Naive thymus-derived CD4-positive, alpha-beta T cell (primary cell): ENCODE data around the gene ZNF418. TPM values are rescaled to one million over a fixed set of nuclear protein-coding genes. Genes with fewer than 3 reads are reported as not detected.
A peak's percentile ranks its signal among the peaks of the same experiment; 100 is the strongest.
"Not testable (repeated sequence)": the region's sequence is repeated elsewhere in the genome, so short reads cannot be mapped to it uniquely, and the experiment has no call there.

ENCODE experiments used
- ATAC-seq: fragments of 150-1000 bp; cut with Tn5 transposase; 2 replicates; pipeline ENCODE4 v1.10.0; 2021; ENCODE audit warnings: mild to moderate bottlenecking, moderate library complexity
- CTCF ChIA-PET: fragments of 350-600 bp; sonication (Branson Sonifier 250); formaldehyde crosslinking; loops from one replicate; lab custom pipeline; 2021; ENCODE audit warnings: antibody characterized with exemption; lab: Charles Lee
- POLR2A ChIA-PET: fragments of 350-600 bp; sonication (Branson Sonifier 250); formaldehyde crosslinking; loops from one replicate; lab custom pipeline; 2021; ENCODE audit warnings: antibody characterized with exemption, inconsistent platforms; lab: Charles Lee
- DNase-seq, 9 donors: peaks; one replicate each; pipeline versions ENCODE4 v3.0.0 to v3.0.0-alpha.2; 2020 to 2022; ENCODE audit warnings: mixed read lengths in 1 of 9
- H3K27ac ChIP-seq: one replicate; pipeline ENCODE4 v1.7.0; 2013; ENCODE audit warnings: mild to moderate bottlenecking, low read depth, low read length, moderate library complexity
- H3K27me3 ChIP-seq, 2 donors: one replicate each; pipeline ENCODE4 v1.7.0; 2013; ENCODE audit warnings: low read length in 2 of 2, mild to moderate bottlenecking in 2 of 2, moderate library complexity in 2 of 2; ENCODE audit not compliant: control insufficient read depth in 2 of 2, insufficient read depth in 2 of 2
- H3K36me3 ChIP-seq, 3 experiments: 1 replicate in 2 of 3; 2 replicates in 1 of 3; pipeline ENCODE4 v1.7.0; 2013; ENCODE audit warnings: low read length in 3 of 3, mild to moderate bottlenecking in 3 of 3, moderate library complexity in 1 of 3; ENCODE audit not compliant: insufficient read depth in 3 of 3, control insufficient read depth in 2 of 3
- H3K4me1 ChIP-seq, 2 donors: one replicate each; pipeline ENCODE4 v1.7.0; 2013; ENCODE audit warnings: low read length in 2 of 2, mild to moderate bottlenecking in 2 of 2, moderate library complexity in 1 of 2; ENCODE audit not compliant: control insufficient read depth in 2 of 2, insufficient read depth in 2 of 2
- H3K4me3 ChIP-seq: 2 replicates; pipeline ENCODE4 v1.7.0; 2013; ENCODE audit warnings: mild to moderate bottlenecking, low read length
- H3K9me3 ChIP-seq, 3 experiments: 1 replicate in 2 of 3; 2 replicates in 1 of 3; pipeline ENCODE4 v1.7.0; 2013; ENCODE audit warnings: low read length in 3 of 3; ENCODE audit not compliant: control insufficient read depth in 2 of 3
- H3K27ac Mint-ChIP-seq, 9 donors: one replicate each; pipeline ENCODE4 v1.8.0; 2020 to 2022; ENCODE audit warnings: mixed read lengths in 9 of 9, mild to moderate bottlenecking in 8 of 9, moderate library complexity in 5 of 9, inconsistent platforms in 2 of 9
- H3K27me3 Mint-ChIP-seq, 5 donors: one replicate each; pipeline ENCODE4 v1.8.0; 2021 to 2022; ENCODE audit warnings: mixed read lengths in 5 of 5, mild to moderate bottlenecking in 1 of 5
- H3K36me3 Mint-ChIP-seq, 5 donors: one replicate each; pipeline ENCODE4 v1.8.0; 2020 to 2022; ENCODE audit warnings: mixed read lengths in 5 of 5, mild to moderate bottlenecking in 3 of 5, inconsistent platforms in 1 of 5
- H3K4me1 Mint-ChIP-seq, 7 donors: one replicate each; pipeline ENCODE4 v1.8.0; 2020 to 2022; ENCODE audit warnings: mixed read lengths in 7 of 7, mild to moderate bottlenecking in 3 of 7, inconsistent platforms in 1 of 7
- H3K4me3 Mint-ChIP-seq, 10 donors: one replicate each; pipeline ENCODE4 v1.8.0; 2020 to 2022; ENCODE audit warnings: mild to moderate bottlenecking in 10 of 10, mixed read lengths in 10 of 10, moderate library complexity in 6 of 10, inconsistent platforms in 2 of 10
- H3K9me3 Mint-ChIP-seq, 11 donors: one replicate each; pipeline ENCODE4 v1.8.0; 2020 to 2022; ENCODE audit warnings: mixed read lengths in 11 of 11, mild to moderate bottlenecking in 4 of 11, inconsistent platforms in 1 of 11, moderate library complexity in 1 of 11
- intact Hi-C, 2 donors: fragments of 100-400 bp; cut with micrococcal nuclease; formaldehyde crosslinking; loops; one replicate each; pipeline ENCODE4 v1.15.1; 2023
- polyA plus RNA-seq, 2 donors: library from polyadenylated mRNA; unstranded; fragments of 300-500 nt; fragmentation: Illumina TruSeq; gene quantifications; one replicate each; pipeline ENCODE4 v1.2.3, GENCODE V29; 2021
- total RNA-seq, 6 experiments: library from RNA in 5 of 6; stranded (reverse) in 5 of 6; gene quantifications; 1 replicate in 5 of 6; 2 replicates in 1 of 6; pipeline ENCODE4 v1.2.3 and lab custom pipeline; 2021 to 2026

Gene ZNF418
- total and polyA plus RNA-seq, 7 experiments from 2014 or later: 1.8 to 7.7 (median 3.1) TPM

DNA sequence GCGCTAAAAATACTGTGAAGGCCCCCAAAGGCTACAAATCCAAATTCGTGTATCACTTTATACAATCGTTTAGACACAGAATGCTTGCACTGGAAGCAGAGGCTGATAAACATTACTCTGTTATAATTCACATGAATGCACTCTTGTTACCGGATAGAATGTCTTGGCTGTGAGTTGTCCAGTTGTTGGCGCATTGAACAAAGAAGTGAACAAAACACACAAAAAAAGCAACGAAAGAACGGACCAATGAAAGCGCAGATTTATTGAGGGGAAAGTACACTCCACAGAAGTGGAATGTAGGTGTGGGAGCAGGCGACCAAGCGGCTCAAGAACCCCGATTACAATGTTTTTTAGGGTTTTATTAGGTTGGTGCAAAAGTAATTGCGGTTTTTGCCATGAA is 529 bp upstream of the ZNF418 start:
- Mint-ChIP-seq H3K27me3 (peaks cover 0 to 17% (median 0%) of the 10 kb centered on the region in 5 donors), H3K9me3 (peaks cover 4 to 98% (median 78%) of the 10 kb centered on the region in 11 donors), H3K36me3 (peaks cover 19 to 62% (median 42%) of the 10 kb centered on the region in 5 donors), H3K4me1 (peaks cover 0 to 9% (median 6%) of the 10 kb centered on the region in 7 donors), H3K4me3 (peak overlapping the region in 2 of 10 donors; percentile 86 to 87), H3K27ac (peak overlapping the region in 1 of 9 donors; percentile 51)
- Histone ChIP-seq H3K9me3 (peaks cover 0 to 83% (median 12%) of the 10 kb centered on the region in 3 experiments), H3K27me3 (no peaks in the 10 kb centered on the region), H3K27ac (no peak overlapping the region), H3K4me3 (peak overlapping the region; percentile 31), H3K36me3 (peaks cover 0 to 33% (median 0%) of the 10 kb centered on the region in 3 experiments), H3K4me1 (no peaks in the 10 kb centered on the region)
- ATAC-seq (no peak), DNase-seq (no peak)
- intact Hi-C loops: loop anchor here (1.0 to 2.0 kb wide), 2 partner anchors 12 to 19 kb away; partner anchors contain the start of genes ZNF256 (in 1 of the 2) and ZNF417 (in 1 of the 2)
- POLR2A ChIA-PET: no interaction called here
- CTCF ChIA-PET: no interaction called here

- no peak overlapping the region for H3K27ac Mint-ChIP-seq
- intact Hi-C loops: no loop called here
- Histone ChIP-seq H3K27ac (no peak overlapping the region), H3K4me1 (no peaks in the 10 kb centered on the region), H3K36me3 (peaks cover 0 to 16% (median 0%) of the 10 kb centered on the region in 3 experiments), H3K4me3 (no peak overlapping the region), H3K9me3 (peaks cover 0 to 79% (median 16%) of the 10 kb centered on the region in 3 experiments), H3K27me3 (no peaks in the 10 kb centered on the region)
- H3K9me3 Mint-ChIP-seq: peaks cover 8 to 86% (median 65%) of the 10 kb centered on the region in 11 donors
- no peaks in the 10 kb centered on the region for H3K27me3 Mint-ChIP-seq
- no peak for DNase-seq
- no peaks in the 10 kb centered on the region for H3K4me1 Mint-ChIP-seq
- no peak for ATAC-seq
- ChIA-PET POLR2A (no interaction called here), CTCF (no interaction called here)
- peaks cover 13 to 45% (median 21%) of the 10 kb centered on the region in 5 donors for H3K36me3 Mint-ChIP-seq
- H3K4me3 Mint-ChIP-seq: no peak overlapping the region
Observed at GRCh38 chr19:57927587-57927986, 7.6 kb downstream of the ZNF418 start.

DNA sequence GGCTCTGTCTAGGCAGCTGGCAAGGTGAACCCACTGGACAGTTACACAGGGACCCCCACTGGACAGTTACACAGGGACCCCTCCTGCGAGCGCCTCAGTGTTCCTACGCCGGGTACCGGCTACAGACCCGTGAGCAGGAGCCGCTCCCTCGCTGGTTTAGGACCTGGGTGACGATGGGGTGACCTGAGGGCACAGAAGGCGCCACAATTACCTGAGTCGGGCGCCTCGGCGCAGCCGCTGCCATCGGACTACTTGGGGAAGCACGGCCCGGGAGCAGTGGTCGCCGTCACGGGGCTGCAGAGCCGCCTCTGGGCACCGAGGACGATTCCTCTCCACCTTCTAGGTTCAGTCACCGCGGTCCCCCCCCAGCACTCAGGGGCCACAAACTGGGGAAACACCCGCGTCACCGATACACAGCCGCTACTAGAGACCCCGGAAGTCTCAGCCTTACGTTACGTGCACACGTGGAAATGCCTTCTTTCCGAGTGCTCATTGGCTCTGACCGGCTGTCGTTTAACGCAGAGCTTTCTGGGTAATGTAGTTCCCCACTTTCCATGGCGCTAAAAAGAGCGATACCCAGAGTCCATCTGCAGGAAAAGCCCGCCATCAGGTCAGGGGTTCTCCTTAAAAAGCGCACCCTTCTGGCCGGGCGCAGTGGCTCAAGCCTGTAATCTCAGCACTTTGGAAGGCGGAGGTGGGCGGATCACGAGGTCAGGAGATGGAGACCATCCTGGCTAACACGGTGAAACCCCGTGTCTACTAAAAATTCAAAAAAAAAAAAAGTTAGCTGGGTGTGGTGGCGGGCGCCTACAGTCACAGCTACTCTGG is 18.8 kb downstream of the ZNF418 start, which contains the start of gene ZNF417:
TSS of gene ZNF417 (minus strand) at position 425 of the 828 bp plus-strand sequence. CDS start at position 244, 181 bp downstream.
- Histone ChIP-seq H3K36me3 (peaks cover 0 to 30% (median 2%) of the 10 kb centered on the region in 3 experiments), H3K27ac (peak within 1 kb of the TSS; percentile 89), H3K4me3 (peak within 1 kb of the TSS; percentile 95), H3K9me3 (peaks cover 0 to 30% (median 10%) of the 10 kb centered on the region in 3 experiments)
- peak within 1 kb of the TSS; percentile 92 to 97 (median 96) for H3K27ac Mint-ChIP-seq
- peak; percentile 99 for ATAC-seq
- peaks cover 11 to 75% (median 51%) of the 10 kb centered on the region in 11 donors for H3K9me3 Mint-ChIP-seq
- peaks cover 35 to 62% (median 53%) of the 10 kb centered on the region in 5 donors for H3K36me3 Mint-ChIP-seq
- peak within 1 kb of the TSS; percentile 93 to 99 (median 97) for H3K4me3 Mint-ChIP-seq
- POLR2A ChIA-PET: interaction anchor here (0.6 to 1.5 kb wide), 16 partner anchors 30 to 725 kb away, joined by 3 to 8 read pairs (median 4); partner anchors contain the start of genes ZBTB45, ZNF264, ZNF274 and ZNF586
- peaks cover 21 to 39% (median 36%) of the 10 kb centered on the region in 7 donors for H3K4me1 Mint-ChIP-seq
- not testable (repeated sequence) for H3K27me3 ChIP-seq, H3K4me1 ChIP-seq, H3K27me3 Mint-ChIP-seq
- DNase-seq: peak; percentile 65 to 95 (median 88)
- intact Hi-C loops: loop anchor here (1.0 to 10.0 kb wide), 23 partner anchors 18 to 565 kb away; partner anchors contain the start of genes ZNF256 (in 2 of the 2), ZNF548 (in 2 of the 2), ZNF606 (in 2 of the 2) and RPS5 (in 1 of the 2)
- CTCF ChIA-PET: interaction anchor here (0.6 to 0.7 kb wide), 3 partner anchors 32 to 443 kb away, joined by 4 to 7 read pairs (median 5); partner anchors contain the start of gene ZNF134

DNA sequence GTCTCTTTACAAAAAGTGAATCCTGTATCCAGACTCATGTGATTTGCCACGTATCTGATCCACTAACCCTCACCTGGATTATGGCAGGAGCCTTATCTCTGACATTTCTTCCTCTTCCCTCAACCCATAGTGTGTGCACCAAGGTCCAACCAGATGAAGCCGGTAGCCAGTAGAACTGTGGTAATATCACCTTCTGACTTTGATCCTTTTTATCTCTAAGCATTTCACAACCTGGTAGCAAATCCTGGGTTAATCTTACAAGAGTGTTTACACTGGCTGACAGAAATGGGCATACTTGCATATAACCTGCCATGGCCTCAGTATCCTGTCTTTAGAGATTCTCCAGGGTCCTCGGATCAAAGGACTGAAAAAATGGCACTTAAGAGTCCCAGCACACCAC is 20.7 kb downstream of the ZNF418 start:
- Mint-ChIP-seq H3K4me1 (peaks cover 21 to 39% (median 36%) of the 10 kb centered on the region in 7 donors), H3K27ac (peak overlapping the region in 5 of 9 donors; percentile 6 to 73 (median 47)), H3K4me3 (peak overlapping the region; percentile 93 to 99 (median 97)), H3K36me3 (peaks cover 39 to 68% (median 61%) of the 10 kb centered on the region in 5 donors), H3K9me3 (peaks cover 11 to 85% (median 52%) of the 10 kb centered on the region in 11 donors), H3K27me3 (no peaks in the 10 kb centered on the region)
- Histone ChIP-seq H3K4me1 (peaks cover 9 to 10% of the 10 kb centered on the region in 2 donors), H3K27ac (no peak overlapping the region), H3K36me3 (peaks cover 9 to 46% (median 12%) of the 10 kb centered on the region in 3 experiments), H3K4me3 (peak overlapping the region; percentile 43), H3K27me3 (no peaks in the 10 kb centered on the region), H3K9me3 (peaks cover 0 to 39% (median 18%) of the 10 kb centered on the region in 3 experiments)
- ATAC-seq: no peak
- intact Hi-C loops: loop anchor here in 1 of 2 donors (10.0 kb wide), 1 partner anchor 470 kb away; the partner anchor contains the start of genes RPS5 and ZNF837
- ChIA-PET CTCF (no interaction called here), POLR2A (interaction anchor here (0.8 kb wide), 1 partner anchor 95 kb away, joined by 3 read pairs; no protein-coding TSS in a partner anchor)
- no peak for DNase-seq

- H3K4me3 Mint-ChIP-seq: no peak overlapping the region
- Histone ChIP-seq H3K36me3 (peaks cover 9 to 44% (median 12%) of the 10 kb centered on the region in 3 experiments), H3K27me3 (no peaks in the 10 kb centered on the region), H3K9me3 (peaks cover 0 to 68% (median 18%) of the 10 kb centered on the region in 3 experiments), H3K27ac (no peak overlapping the region), H3K4me1 (no peaks in the 10 kb centered on the region), H3K4me3 (no peak overlapping the region)
- no peak overlapping the region for H3K27ac Mint-ChIP-seq
- H3K36me3 Mint-ChIP-seq: peaks cover 21 to 71% (median 64%) of the 10 kb centered on the region in 5 donors
- H3K4me1 Mint-ChIP-seq: peaks cover 0 to 11% (median 9%) of the 10 kb centered on the region in 7 donors
- DNase-seq (no peak), ATAC-seq (no peak)
- H3K27me3 Mint-ChIP-seq: no peaks in the 10 kb centered on the region
- ChIA-PET CTCF (no interaction called here), POLR2A (no interaction called here)
- intact Hi-C loops: no loop called here
- peaks cover 7 to 88% (median 61%) of the 10 kb centered on the region in 11 donors for H3K9me3 Mint-ChIP-seq
Observed at GRCh38 chr19:57907394-57907793, 27.8 kb downstream of the ZNF418 start.

GRCh38 chr19:57905258-57905657 is 29.9 kb downstream of the ZNF418 start:
- H3K27ac ChIP-seq: no peak overlapping the region
- ChIA-PET POLR2A (no interaction called here), CTCF (no interaction called here)
- H3K36me3 ChIP-seq: peaks cover 0 to 22% (median 0%) of the 10 kb centered on the region in 3 experiments
- H3K4me1 Mint-ChIP-seq: peaks cover 0 to 8% (median 4%) of the 10 kb centered on the region in 7 donors
- DNase-seq: no peak
- no peaks in the 10 kb centered on the region for H3K27me3 ChIP-seq
- H3K27me3 Mint-ChIP-seq: no peaks in the 10 kb centered on the region
- H3K4me3 Mint-ChIP-seq: no peak overlapping the region
- no peak overlapping the region for H3K27ac Mint-ChIP-seq
- ATAC-seq: no peak
- peaks cover 4 to 60% (median 44%) of the 10 kb centered on the region in 5 donors for H3K36me3 Mint-ChIP-seq
- no peaks in the 10 kb centered on the region for H3K4me1 ChIP-seq
- H3K4me3 ChIP-seq: no peak overlapping the region
- intact Hi-C loops: no loop called here
- H3K9me3 Mint-ChIP-seq: peaks cover 5 to 88% (median 51%) of the 10 kb centered on the region in 11 donors
- peaks cover 0 to 50% (median 11%) of the 10 kb centered on the region in 3 experiments for H3K9me3 ChIP-seq
